A673 (cell line): ENCODE results near the gene NEK7. TPM values are rescaled to one million over a fixed set of nuclear protein-coding genes. Genes with fewer than 3 reads are reported as not detected.

Source experiments
- BruUV-seq: library from RNA; stranded (reverse); fragments of 400-500 nt; replicated peaks from 2 replicates; lab custom pipeline; 2021; lab: Mats Ljungman, UMichigan
- CTCF ChIA-PET: fragments of 300-600 bp; sonication (Branson Sonifier 250); formaldehyde crosslinking; loops from one replicate; lab custom pipeline; 2022; ENCODE audit warnings: antibody characterized with exemption; lab: Charles Lee
- POLR2A ChIA-PET: fragments of 300-600 bp; sonication (Branson Sonifier 250); formaldehyde crosslinking; loops from one replicate; lab custom pipeline; 2022; ENCODE audit warnings: antibody characterized with exemption; ENCODE audit not compliant: low non-redundant PET; lab: Charles Lee
- DNase-seq: peaks from one replicate; pipeline ENCODE4 v3.0.0-alpha.2; 2015; ENCODE audit warnings: low spot score
- H3K27ac ChIP-seq: fragments of 200-600 bp; sonication (generic); 2 replicates; pipeline ENCODE4 v1.5.1; 2016; ENCODE audit warnings: mixed run types, low read depth, mild to moderate bottlenecking, mixed read lengths, antibody characterized with exemption, low read length; ENCODE audit not compliant: poor library complexity, severe bottlenecking
- H3K27me3 ChIP-seq: fragments of 200-600 bp; sonication (generic); replicated peaks from 2 replicates; pipeline ENCODE4 v1.6.1; 2017; ENCODE audit warnings: mixed run types, low read depth, mild to moderate bottlenecking, mixed read lengths, antibody characterized with exemption, low read length; ENCODE audit not compliant: insufficient read depth, poor library complexity
- H3K36me3 ChIP-seq: fragments of 200-600 bp; sonication (generic); 2 replicates; pipeline ENCODE4 v1.6.1; 2016; ENCODE audit warnings: mixed run types, mild to moderate bottlenecking, mixed read lengths, antibody characterized with exemption, low read length; ENCODE audit not compliant: insufficient read depth, poor library complexity, severe bottlenecking
- H3K4me1 ChIP-seq: fragments of 200-600 bp; sonication (generic); 2 replicates; pipeline ENCODE4 v1.6.1; 2017; ENCODE audit warnings: mixed run types, mild to moderate bottlenecking, mixed read lengths, antibody characterized with exemption, low read length; ENCODE audit not compliant: insufficient read depth, poor library complexity, severe bottlenecking
- H3K4me3 ChIP-seq: fragments of 200-600 bp; sonication (generic); 2 replicates; pipeline ENCODE4 v1.5.1; 2016; ENCODE audit warnings: low read depth, mixed run types, mild to moderate bottlenecking, mixed read lengths, low read length; ENCODE audit not compliant: poor library complexity, severe bottlenecking
- H3K9me3 ChIP-seq: fragments of 200-600 bp; sonication (generic); 2 replicates; pipeline ENCODE4 v1.6.1; 2016; ENCODE audit warnings: mixed run types, low read depth, mild to moderate bottlenecking, mixed read lengths, antibody characterized with exemption, low read length; ENCODE audit not compliant: poor library complexity, severe bottlenecking
- CTCF ChIP-seq: fragments of 300-800, 200-600 bp; sonication (generic); conservative IDR thresholded peaks from 2 replicates; pipeline ENCODE4 v1.5.1; 2017; ENCODE audit warnings: low read depth, mild to moderate bottlenecking, antibody characterized with exemption, low read length, moderate library complexity, mixed read lengths
- EZH2 ChIP-seq: fragments of 200-600 bp; sonication (generic); IDR thresholded peaks from 2 replicates; pipeline ENCODE4 v1.6.1; 2017; ENCODE audit warnings: borderline replicate concordance, low read depth, mild to moderate bottlenecking, mixed read lengths, antibody characterized with exemption, low read length; ENCODE audit not compliant: poor library complexity, severe bottlenecking
- intact Hi-C: fragments of 100-400 bp; cut with micrococcal nuclease; formaldehyde crosslinking; loops from one replicate; pipeline ENCODE4 v1.10.0; 2022; ENCODE audit not compliant: unreplicated experiment
- total RNA-seq: library from RNA; stranded (reverse); gene quantifications from 2 replicates; pipeline ENCODE4 v1.2.3, GENCODE V29; 2021

Gene NEK7
- total RNA-seq, 1 experiment from 2014 or later: 18.6 TPM

GRCh38 chr1:198206292-198206691 lies 49.5 kb downstream of the NEK7 start:
- POLR2A ChIA-PET: no interaction called here

GRCh38 chr1:198211696-198212095 lies 54.9 kb downstream of the NEK7 start:
- no TSS peak for BruUV-seq
- no peak for TF ChIP-seq CTCF
- TF ChIP-seq EZH2: no peak
- H3K27me3 ChIP-seq: no peaks in the 10 kb centered on the region
- intact Hi-C loops: no loop called here
- H3K27ac ChIP-seq: no peak overlapping the region
- H3K36me3 ChIP-seq: no peaks in the 10 kb centered on the region
- H3K4me1 ChIP-seq: no peaks in the 10 kb centered on the region
- peaks cover 24% of the 10 kb centered on the region for H3K9me3 ChIP-seq
- CTCF ChIA-PET: no interaction called here
- H3K4me3 ChIP-seq: no peak overlapping the region
- DNase-seq: no peak
- POLR2A ChIA-PET: no interaction called here

More at GRCh38 chr1:198206292-198206691, 49.5 kb downstream of the NEK7 start:
- H3K36me3 ChIP-seq: no peaks in the 10 kb centered on the region
- intact Hi-C loops: loop anchor here (10.0 kb wide), 1 partner anchor 259 kb away; no protein-coding TSS in a partner anchor
- CTCF ChIA-PET: no interaction called here
- no peak overlapping the region for H3K27ac ChIP-seq
- no peaks in the 10 kb centered on the region for H3K9me3 ChIP-seq
- DNase-seq: no peak
- H3K27me3 ChIP-seq: no peaks in the 10 kb centered on the region
- no peak overlapping the region for H3K4me3 ChIP-seq
- no peak for TF ChIP-seq EZH2
- no peak for TF ChIP-seq CTCF
- no TSS peak for BruUV-seq
- peaks cover 4% of the 10 kb centered on the region for H3K4me1 ChIP-seq

GRCh38 chr1:198212126-198212525 lies 55.3 kb downstream of the NEK7 start:
- H3K9me3 ChIP-seq: peaks cover 24% of the 10 kb centered on the region
- no peak for DNase-seq
- POLR2A ChIA-PET: no interaction called here
- intact Hi-C loops: no loop called here
- no peak overlapping the region for H3K4me3 ChIP-seq
- CTCF ChIA-PET: no interaction called here
- no peaks in the 10 kb centered on the region for H3K36me3 ChIP-seq
- TF ChIP-seq EZH2: no peak
- no peak for TF ChIP-seq CTCF
- no peaks in the 10 kb centered on the region for H3K4me1 ChIP-seq
- BruUV-seq: no TSS peak
- H3K27me3 ChIP-seq: no peaks in the 10 kb centered on the region
- H3K27ac ChIP-seq: no peak overlapping the region
